Calu3 (cell line): ENCODE data around the gene RPAP3. TPM values are rescaled to one million over a fixed set of nuclear protein-coding genes. Genes with fewer than 3 reads are reported as not detected.

Source experiments
- BruUV-seq: library from RNA; stranded (reverse); fragments of 400-500 nt; replicated peaks from 2 replicates; lab custom pipeline; 2021; lab: Mats Ljungman, UMichigan
- CTCF ChIA-PET: fragments of 300-600 bp; sonication (Branson Sonifier 250); formaldehyde crosslinking; loops from one replicate; lab custom pipeline; 2022; ENCODE audit warnings: antibody characterized with exemption; lab: Charles Lee
- DNase-seq: peaks from one replicate; pipeline ENCODE4 v3.0.0; 2022
- H3K27ac Mint-ChIP-seq: one replicate; pipeline ENCODE4 v1.8.0; 2022; ENCODE audit warnings: mixed read lengths; ENCODE audit not compliant: unreplicated experiment
- H3K27me3 Mint-ChIP-seq: one replicate; pipeline ENCODE4 v1.8.0; 2022; ENCODE audit warnings: mixed read lengths; ENCODE audit not compliant: unreplicated experiment
- H3K36me3 Mint-ChIP-seq: one replicate; pipeline ENCODE4 v1.8.0; 2022; ENCODE audit warnings: mild to moderate bottlenecking, moderate library complexity, mixed read lengths; ENCODE audit not compliant: insufficient read depth, unreplicated experiment
- H3K4me1 Mint-ChIP-seq: one replicate; pipeline ENCODE4 v1.8.0; 2022; ENCODE audit warnings: mild to moderate bottlenecking, low read depth, mixed read lengths; ENCODE audit not compliant: unreplicated experiment
- H3K4me3 Mint-ChIP-seq: one replicate; pipeline ENCODE4 v1.8.0; 2022; ENCODE audit warnings: mild to moderate bottlenecking, low read depth, moderate library complexity, mixed read lengths; ENCODE audit not compliant: unreplicated experiment
- H3K9me3 Mint-ChIP-seq: one replicate; pipeline ENCODE4 v1.8.0; 2022; ENCODE audit warnings: low read depth, mixed read lengths; ENCODE audit not compliant: unreplicated experiment
- intact Hi-C: fragments of 100-400 bp; cut with micrococcal nuclease; formaldehyde crosslinking; loops from one replicate; pipeline ENCODE4 v1.10.0; 2022; ENCODE audit not compliant: unreplicated experiment
- total RNA-seq: library from RNA; stranded (reverse); gene quantifications from 2 replicates; pipeline ENCODE4 v1.2.3, GENCODE V29; 2022
- TF ChIP-seq, protein P1 (sequence below): fragments of 200-600 bp; IDR thresholded peaks from one replicate; pipeline ENCODE4 v1.8.0; 2022; ENCODE audit warnings: antibody characterized with exemption; ENCODE audit not compliant: unreplicated experiment

The RPAP3 gene
- total RNA-seq, 1 experiment from 2014 or later = 33.5 TPM

DNA sequence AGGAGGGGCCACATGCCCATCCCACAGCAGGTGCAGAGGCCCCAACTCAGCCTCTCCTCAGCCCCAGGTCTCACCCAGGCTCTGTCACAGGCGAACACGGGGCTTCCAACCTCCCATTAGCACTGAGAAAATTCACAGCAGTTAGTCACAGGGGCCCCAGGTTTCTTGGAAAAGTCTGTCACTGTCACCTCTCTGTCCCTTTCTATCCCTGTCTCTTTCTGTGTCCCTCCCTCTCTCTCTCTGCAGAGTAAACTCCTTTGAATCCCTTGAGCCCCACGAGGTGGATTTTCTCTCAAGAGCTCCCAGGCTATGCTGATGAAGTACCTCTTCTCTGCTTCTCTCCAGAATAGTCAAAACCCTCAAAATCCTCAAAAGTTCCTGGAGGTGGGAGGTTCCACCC lies 33.5 kb upstream of the RPAP3 start:
- no TSS peak for BruUV-seq
- TF ChIP-seq, protein P1, sequence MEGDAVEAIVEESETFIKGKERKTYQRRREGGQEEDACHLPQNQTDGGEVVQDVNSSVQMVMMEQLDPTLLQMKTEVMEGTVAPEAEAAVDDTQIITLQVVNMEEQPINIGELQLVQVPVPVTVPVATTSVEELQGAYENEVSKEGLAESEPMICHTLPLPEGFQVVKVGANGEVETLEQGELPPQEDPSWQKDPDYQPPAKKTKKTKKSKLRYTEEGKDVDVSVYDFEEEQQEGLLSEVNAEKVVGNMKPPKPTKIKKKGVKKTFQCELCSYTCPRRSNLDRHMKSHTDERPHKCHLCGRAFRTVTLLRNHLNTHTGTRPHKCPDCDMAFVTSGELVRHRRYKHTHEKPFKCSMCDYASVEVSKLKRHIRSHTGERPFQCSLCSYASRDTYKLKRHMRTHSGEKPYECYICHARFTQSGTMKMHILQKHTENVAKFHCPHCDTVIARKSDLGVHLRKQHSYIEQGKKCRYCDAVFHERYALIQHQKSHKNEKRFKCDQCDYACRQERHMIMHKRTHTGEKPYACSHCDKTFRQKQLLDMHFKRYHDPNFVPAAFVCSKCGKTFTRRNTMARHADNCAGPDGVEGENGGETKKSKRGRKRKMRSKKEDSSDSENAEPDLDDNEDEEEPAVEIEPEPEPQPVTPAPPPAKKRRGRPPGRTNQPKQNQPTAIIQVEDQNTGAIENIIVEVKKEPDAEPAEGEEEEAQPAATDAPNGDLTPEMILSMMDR = no peak
- Mint-ChIP-seq H3K36me3 (peaks cover 6% of the 10 kb centered on the region), H3K27me3 (no peaks in the 10 kb centered on the region), H3K27ac (no peak overlapping the region), H3K4me1 (peaks cover 19% of the 10 kb centered on the region), H3K4me3 (no peak overlapping the region), H3K9me3 (no peaks in the 10 kb centered on the region)
- CTCF ChIA-PET = no interaction called here
- intact Hi-C loops = no loop called here
- no peak for DNase-seq

DNA sequence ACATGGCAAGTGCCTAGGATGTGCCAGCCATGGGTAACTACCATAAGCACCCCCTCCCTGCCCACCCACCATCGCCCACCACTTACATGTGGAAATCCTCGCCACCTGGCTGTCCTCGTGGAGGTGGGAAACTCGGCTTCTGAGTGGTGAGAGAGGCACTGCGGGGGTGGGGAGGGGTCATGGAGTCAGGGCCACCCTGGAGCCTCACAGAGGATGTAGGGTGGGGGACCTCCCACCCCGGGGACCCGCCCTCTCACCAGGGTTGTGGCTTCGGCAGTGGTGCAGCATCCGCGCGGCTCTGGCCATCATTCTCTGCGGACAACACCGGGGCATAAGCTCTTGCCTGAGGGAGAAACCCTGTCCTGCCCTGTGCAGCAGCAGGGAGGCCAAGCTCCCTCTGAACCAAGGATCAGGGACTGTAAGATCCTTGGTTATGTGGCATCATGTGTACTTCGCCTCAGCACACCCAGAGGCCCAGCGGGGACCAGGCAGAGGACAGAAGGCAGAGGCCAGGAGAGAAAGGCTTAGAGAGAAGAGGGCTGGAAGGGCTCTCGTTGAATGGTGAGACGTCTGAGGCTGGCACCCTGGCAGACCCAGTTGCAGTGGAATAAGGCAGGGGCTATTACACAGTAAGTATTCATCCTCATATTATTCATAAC lies 32.2 kb upstream of the RPAP3 start:
- CTCF ChIA-PET = no interaction called here
- intact Hi-C loops = no loop called here
- TF ChIP-seq, protein P1 = no peak
- Mint-ChIP-seq H3K27me3 (no peaks in the 10 kb centered on the region), H3K36me3 (peaks cover 6% of the 10 kb centered on the region), H3K9me3 (no peaks in the 10 kb centered on the region), H3K4me3 (no peak overlapping the region), H3K4me1 (peaks cover 9% of the 10 kb centered on the region), H3K27ac (no peak overlapping the region)
- no peak for DNase-seq
- BruUV-seq = no TSS peak

DNA sequence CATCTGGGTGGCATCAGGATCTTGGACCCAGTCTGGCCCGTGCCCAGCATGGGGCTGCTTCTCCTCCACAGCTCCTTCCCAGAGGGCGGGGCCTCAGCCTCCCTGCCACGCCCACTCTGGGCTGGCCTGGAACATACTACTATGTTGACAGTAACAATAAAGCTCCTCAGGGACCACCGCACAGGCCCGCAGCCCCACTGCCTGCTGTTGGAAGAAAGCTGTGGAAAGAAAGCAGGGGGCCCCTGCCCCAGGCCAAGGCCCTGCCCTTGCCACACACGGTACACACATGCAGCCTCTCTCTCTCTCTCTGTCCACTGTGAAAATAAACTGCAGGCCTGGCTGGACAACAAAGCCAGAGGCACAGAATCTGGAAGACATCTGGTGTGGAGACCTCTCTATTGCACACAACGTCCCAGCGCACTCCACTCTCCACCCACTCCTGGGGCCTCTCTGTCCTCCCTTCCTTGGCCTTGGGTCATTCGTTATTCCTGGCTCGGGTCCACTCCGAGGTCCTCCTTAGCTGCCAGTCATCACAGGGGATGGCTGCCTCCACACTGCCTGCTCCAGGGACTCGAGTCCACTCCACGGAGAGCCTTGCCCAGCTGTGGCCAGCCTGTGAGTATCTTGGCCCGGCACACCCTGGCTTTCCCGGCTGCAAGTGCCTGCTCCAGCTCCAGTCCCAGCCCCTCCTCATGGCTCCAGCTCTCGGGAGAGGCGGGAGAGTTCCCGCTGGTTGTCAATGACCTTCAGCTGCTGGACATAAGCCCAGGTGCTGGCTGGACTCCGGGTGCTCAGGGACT lies 31.2 kb upstream of the RPAP3 start:
- H3K4me1 Mint-ChIP-seq = peaks cover 9% of the 10 kb centered on the region
- DNase-seq = no peak
- CTCF ChIA-PET = interaction anchor here (1.1 kb wide), 1 partner anchor 101 kb away, joined by 4 read pairs; no protein-coding TSS in a partner anchor
- H3K27ac Mint-ChIP-seq = no peak overlapping the region
- H3K4me3 Mint-ChIP-seq = no peak overlapping the region
- TF ChIP-seq, protein P1 = no peak
- no TSS peak for BruUV-seq
- no peaks in the 10 kb centered on the region for H3K9me3 Mint-ChIP-seq
- no peaks in the 10 kb centered on the region for H3K27me3 Mint-ChIP-seq
- intact Hi-C loops = no loop called here
- peaks cover 6% of the 10 kb centered on the region for H3K36me3 Mint-ChIP-seq

DNA sequence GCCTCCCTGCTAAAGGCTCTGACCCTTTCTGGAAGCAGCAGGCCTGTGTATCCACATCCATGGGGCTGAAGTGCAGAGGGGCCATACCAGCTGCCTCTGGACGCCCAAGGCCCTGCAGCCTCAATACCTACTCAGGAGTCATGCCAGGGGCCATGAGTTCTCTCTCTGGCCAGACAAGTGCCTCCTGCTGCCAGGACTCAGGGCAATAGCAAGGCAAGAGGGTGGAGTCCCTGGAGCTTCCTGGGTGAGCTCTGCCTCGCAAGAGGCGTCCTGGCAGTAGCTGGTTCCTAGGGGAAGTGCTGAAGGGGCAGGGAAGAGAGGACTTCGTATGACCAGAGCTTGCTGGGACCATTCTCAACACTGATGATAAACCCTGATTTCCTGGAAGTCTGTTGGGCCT lies 30.4 kb upstream of the RPAP3 start:
- no peak overlapping the region for H3K4me3 Mint-ChIP-seq
- CTCF ChIA-PET = interaction anchor here (1.1 kb wide), 1 partner anchor 101 kb away, joined by 4 read pairs; no protein-coding TSS in a partner anchor
- no peak overlapping the region for H3K27ac Mint-ChIP-seq
- intact Hi-C loops = no loop called here
- TF ChIP-seq, protein P1 = no peak
- no peak for DNase-seq
- H3K36me3 Mint-ChIP-seq = peaks cover 6% of the 10 kb centered on the region
- BruUV-seq = no TSS peak
- H3K9me3 Mint-ChIP-seq = no peaks in the 10 kb centered on the region
- peaks cover 4% of the 10 kb centered on the region for H3K4me1 Mint-ChIP-seq
- H3K27me3 Mint-ChIP-seq = no peaks in the 10 kb centered on the region
